GM18868 (cell line): Measurements from ENCODE around the gene FHAD1.
A peak's percentile ranks its signal among the peaks of the same experiment; 100 is the strongest.

Experiments used
- ATAC-seq: cut with Tn5 transposase; IDR thresholded peaks from one replicate; pipeline ENCODE4 v1.9.1; 2021; ENCODE audit warnings: mild to moderate bottlenecking, moderate library complexity; ENCODE audit not compliant: unreplicated experiment

The FHAD1 gene

DNA sequence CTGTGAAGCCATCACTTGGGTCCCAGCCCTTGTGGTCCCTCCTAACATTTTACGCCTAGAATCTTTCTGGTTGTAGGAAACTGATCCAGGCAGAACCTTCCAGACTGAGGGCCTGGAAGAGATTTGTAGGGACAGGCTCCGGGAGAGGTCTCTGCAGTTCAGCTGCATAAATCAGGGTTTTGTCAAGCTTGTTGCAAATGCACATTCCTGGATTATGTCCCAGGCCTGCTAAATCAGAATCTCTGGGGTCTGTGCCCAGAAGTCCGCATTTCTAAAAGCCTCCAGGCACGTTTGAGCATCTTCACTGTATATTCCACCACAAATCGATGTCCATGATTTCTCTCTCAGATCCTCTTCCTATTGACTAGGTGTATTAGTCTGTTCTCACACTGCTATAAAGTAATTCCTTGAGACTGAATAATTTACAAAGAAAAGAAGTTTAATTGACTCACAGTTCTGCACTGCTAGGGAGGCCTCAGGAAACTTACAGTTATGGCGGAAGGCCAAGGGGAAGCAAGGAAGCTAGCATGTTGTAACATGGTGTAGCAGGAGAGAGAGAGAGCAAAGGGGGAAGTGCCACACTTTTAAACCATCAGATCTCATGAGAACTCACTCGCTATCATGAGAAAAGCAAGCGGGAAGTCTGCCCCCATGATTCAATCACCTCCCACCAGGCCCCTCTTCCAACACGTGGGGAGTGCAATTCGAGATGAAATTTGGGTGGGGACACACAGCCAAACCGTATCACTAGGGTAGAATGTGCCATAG, 1.2 kb upstream of the FHAD1 start:
- ATAC-seq = no peak

DNA sequence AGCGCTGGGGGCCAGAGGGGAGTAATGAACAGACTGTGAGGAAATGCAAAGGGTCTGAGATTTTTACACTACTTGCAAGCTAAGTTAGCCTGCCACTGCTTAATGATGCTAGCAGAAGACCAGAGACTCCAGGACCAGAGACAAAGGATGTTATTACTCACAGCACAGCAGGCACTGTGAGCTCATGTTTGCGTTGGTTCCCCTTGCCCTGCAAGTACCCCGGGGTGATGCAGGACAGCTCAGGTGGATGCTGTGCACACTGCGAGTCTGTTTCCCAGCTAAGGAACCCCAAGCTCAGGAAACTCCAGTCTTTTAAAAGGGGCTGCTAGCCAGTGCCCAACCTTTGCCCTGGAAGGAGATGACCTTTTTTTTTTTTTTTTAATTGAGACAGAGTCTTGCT, 1.2 kb downstream of the FHAD1 start:
- no peak for ATAC-seq

DNA sequence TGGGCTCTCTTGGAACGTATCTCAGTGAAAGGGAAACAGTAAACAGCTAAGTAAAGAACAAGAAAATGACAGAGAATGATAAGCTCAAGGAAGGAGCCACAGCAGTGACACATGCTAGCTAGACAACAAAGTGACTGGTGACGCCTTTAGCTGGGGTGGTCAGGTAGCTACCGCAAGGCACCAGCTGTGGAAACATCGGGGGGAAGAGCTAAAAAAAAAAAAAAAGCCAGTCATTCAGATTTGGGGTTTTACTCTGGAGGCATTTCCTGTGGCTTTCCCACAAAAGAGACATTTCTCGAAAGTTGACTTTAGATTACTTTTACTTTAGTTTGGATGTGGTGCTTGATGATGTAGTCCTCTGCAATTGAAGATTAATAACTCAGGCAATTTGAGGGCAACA, 2.1 kb downstream of the FHAD1 start:
- no peak for ATAC-seq

DNA sequence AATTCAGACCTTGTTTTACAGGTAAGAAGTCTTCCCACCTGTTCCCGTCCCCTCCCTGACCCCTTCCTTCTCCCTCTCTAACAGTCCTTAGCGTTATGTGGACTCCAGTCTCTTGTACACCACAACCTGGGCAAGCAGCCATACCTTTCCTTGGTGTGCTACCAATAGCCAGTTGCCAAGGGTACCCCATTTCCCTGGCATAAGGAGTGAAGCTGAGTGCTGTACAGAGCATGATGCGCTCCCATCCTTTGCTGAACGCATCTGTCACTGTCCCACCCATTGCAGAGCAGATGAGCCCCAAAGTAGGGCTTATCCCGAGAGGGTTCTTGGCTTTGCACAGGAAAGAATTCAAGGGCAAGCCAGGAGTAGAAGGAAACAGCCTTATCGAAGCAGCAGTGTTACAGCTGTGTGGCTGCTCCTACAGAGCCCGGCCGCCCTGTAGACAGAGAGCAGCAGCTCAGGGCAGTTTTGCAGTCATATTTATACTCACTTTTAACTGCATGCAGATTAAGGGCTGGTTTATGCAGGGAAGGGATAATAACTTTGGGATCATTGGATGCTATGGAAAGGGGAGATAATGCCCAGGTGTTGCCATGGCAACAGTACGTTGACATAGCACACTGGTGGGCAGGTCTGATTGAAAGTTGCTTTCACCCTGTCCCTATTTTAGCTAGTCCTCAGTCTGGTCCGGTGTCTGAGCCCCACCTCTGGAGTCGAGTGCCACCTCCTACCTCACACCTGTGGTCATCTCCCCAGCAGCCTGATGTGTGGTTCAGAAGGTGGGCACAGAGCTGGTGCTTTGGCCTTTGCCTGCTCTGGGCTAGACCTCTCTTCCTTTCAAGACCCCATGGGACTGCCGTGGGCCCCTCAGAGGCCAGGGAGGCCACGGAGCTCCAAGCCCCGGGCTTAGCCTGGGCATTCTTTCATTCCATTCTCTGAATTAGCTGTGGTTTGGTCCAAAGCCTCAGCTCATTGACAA, 5.1 kb downstream of the FHAD1 start:
- no peak for ATAC-seq

DNA sequence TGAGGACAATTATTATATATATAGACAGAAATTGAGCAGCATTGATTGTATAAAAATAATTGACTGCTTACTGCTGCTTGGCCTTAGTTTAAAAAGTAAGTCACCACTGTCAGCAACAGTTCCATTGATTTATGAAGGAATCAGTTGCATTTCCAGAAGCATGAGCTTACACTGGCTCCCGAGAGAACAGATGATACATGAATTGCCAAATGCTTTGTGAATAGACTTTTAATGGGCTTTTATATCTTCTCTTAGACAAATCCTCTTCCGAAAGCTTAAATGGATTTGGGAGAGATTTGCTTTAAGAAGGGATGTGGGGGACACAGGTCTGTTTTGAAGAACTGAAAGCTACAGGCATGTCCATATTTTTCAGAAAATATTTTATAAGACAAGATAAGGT, 7.5 kb downstream of the FHAD1 start:
- ATAC-seq = no peak

DNA sequence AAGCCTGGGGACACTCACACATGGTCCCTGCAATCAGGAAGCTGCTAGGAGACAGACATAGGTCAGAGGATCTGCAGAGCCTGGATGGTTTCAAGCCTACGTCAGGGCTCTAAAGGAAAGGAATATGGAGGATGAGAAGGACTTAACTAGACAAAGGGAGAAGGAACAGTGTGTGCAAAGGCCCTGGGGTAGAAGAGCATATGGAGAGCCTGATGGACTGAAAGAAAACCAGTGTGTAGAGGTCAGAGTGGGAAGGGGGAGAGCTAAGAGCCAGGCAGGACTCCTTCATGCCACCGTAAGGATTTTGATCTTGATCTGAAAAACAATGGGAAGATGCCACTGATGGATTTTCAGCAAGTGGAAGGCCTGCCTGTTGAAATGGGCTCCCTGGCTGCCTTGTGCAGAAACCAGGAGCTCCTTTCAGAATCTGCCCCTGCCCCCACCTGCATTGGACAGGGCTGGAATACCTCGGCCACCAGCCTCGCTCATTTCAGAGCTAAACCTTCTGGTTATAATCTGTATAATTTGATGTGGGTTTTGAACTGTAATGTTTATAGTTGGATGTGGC, 8.6 kb downstream of the FHAD1 start:
- ATAC-seq = no peak

DNA sequence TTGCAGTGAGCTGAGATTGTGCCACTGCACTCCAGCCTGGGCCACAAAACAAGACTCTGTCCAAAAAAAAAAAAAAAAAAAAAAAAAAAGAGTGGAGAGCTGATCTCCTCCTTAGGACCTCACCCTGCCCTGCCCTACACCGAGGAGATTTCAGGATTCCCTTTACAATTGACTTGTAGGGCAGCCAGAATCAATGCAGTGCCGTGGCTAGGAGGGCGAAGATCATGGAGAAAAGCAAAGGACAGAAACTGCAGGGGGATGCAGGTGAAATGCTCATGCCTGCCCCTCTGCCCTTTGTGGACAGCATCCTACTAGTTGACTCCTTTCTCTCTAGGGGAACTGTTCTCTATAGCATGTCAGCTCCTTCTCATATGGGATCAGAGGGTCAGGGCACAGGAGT, 9.6 kb downstream of the FHAD1 start:
- no peak for ATAC-seq

DNA sequence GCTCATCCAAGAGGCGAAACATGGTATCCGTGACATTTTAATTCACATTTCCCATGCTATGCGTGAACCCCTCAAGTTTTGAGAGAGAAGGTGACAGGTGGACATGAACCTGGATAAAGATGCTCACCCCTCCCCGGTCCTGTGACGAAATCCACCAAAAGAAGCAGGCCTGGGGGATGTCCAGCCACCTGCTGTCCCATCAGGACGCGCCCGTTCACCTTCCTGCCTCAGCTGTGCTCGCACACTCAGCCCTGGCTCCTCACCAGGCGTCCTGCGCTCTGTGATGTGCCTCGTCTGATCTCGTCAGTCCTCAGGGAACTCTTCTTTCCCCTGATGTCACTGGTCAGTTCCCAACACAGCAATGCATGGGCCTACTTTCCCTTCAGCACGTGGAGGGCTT, 10.3 kb downstream of the FHAD1 start:
- no peak for ATAC-seq

DNA sequence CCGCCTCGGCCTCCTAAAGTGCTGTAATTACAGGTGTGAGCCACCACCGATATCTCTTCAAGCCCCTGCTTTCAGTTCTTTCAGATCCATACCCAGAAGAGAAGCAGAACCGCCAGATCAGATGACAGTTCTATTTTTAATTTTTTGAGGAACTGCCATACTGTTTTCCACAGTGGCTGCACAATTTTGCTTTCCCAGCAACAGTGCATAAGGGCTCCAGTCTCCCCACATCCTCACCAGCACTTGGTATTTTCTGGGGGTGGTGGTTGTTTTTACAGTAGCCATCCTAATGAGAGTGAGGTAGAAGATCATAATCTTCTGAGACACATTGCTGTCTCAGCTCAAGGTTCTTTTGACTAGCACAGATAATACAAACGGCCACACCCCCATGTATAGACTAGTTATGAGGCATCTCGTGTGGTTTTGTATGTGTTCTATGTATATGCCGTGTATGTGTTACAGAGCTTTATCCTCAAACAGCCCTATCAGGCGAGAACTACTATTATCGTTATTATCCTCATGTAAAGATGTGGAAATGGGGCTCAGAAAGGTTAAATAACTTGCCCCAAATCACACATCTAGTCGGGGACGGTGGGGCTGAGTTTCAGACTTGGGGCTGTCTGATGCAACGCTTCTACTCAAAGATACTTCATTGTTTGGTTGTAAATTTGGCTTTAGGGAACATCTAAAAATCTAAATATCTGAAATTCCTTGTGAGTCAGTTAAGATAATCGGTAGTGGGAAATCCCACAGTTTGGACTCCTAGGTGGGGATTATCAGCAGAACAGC, 12.0 kb downstream of the FHAD1 start:
- no peak for ATAC-seq

DNA sequence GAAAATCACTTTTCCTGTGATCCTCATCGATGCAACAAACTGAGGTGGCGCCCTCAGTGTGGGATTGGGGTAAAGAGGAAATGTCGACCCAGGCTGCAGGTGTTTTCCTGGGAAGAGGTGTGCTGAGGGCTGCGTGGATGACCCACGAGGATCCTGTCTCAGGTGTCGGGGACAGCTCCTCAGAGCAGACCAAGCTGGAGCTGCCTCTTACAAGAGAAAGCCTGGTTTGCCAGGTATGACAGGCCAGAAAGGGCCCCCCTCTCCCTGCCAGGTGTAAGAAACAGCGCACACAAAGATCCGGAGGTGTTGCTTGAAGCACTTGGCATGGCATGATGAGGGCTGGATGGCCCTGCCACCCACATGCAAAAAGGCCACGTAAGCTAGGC, 12.6 kb downstream of the FHAD1 start:
- ATAC-seq = no peak

DNA sequence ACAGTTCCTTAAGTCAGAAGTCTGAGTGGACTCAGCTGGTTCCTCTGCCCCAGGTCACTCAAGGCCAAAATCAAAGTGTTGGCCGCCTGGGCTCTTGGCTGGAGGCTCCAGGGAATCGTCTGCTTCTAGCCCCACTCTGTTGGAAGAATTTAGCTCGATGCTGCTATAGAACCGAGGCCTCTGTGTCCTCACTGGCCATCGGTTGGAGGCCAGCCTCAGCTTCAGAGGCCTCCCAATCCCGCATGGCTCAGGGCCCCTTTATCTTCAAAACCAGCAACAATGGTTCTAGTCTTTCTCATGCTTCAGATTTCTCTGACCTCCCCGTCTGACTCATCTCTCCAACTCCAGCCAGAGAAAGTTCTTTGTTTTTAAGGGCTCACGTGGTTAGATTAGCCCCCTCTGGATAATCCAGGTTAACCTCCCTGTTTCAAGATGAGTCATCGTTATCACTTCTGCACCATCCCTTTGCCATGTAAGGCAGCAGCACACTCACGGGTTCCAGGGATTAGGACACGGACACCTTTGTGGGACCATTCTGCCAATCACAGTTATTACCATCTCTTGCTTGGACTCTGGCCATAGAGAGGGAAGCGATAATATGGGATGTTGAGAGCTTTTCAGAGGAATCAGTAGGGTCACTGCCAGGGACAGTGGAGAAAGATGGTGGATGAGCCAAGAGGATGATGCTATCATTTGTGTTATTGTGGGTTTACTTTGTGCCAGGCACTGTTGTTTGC, 13.6 kb downstream of the FHAD1 start:
- no peak for ATAC-seq

DNA sequence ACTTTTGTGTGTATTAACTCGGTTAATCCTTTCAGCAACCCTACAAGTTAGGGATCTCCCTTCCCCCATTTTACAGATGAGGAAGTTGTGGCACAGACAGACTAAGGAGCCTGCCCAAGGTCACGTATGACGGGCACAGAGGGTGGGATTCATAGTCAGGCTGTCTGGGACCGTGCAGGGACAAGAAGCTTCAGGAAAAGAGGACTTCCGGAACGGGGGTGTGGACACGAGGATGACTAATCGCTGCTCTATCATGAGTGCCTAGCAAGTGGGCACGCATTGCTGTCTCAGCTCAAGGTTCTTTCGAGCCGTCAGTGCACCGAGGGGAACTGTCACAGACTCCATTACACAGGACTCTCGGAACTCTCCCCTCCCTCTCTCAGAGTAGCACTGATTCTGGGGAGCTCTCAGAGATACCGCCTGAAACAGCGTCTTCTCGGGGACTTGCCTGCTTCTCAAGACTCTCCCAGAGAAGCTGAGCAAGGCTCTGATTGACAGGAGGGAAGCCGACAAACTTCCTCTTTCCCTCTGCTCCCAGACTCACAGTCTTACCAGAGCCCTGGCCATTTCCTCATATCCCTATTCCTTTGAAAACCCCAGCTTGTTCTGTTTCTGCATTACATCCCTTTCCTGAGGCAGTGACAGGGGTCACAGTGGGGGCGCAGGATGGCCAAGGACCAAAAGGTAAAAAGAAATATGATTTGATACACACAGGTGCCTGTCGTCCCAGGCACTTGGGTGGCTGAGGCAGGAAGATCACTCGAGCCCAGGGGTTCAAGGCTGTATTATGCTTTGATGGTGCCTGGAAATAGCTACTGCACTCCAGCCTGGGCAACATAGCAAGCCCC, 14.4 kb downstream of the FHAD1 start:
- peak; percentile 57 for ATAC-seq

DNA sequence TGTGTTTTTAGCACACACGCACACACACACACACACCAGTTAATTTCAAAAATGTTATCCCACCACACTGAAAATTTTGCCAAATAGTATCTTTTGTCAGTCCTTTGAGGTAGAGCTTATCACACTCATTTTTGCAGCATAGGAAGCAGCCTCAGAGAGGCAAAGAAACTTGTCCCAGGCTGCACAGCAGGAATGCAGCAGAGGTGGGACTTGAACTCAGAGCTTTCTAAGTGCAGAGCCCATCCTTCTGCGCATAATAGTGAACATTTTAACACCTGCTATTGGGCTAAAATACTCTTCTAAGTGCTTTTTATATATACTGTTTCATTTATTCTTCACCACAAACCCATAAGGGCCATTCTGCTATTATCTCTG, 15.0 kb downstream of the FHAD1 start:
- no peak for ATAC-seq

DNA sequence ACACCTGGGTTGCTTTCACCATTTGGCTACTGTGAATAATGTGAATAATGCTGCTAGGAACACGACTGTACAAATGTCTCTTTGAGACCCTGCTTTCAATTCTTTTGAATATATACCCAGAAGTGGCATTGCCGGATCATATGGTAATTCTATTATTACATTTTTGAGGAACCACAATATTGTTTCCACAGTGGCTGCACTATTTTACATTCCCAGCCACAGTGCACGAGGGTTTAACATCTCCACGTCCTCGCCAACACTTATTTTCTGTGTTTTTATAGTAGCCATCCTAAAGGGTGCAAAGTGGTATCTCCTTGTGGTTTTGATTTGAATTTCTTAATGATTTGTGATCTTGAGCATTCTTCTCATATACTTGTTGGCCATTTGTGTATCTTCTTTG, 15.7 kb downstream of the FHAD1 start:
- no peak for ATAC-seq

DNA sequence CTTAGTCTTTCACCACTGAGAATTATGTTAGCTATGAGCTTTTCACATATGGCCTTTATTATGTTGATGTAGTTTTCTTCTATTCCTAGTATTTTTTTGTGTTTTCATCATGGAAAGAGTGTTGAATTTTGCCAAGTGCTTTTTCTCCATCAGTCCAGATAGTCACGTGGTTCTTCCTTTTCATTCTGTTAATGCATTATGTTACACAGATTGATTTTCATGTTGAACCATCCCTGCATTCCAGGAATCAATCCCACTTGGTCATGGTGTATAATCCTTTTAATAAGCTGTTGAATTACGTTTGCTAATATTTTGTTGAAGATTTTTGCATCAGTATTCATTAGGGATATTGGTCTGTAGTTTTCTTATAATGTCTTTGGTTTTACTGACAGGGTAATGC, 17.7 kb downstream of the FHAD1 start:
- no peak for ATAC-seq

DNA sequence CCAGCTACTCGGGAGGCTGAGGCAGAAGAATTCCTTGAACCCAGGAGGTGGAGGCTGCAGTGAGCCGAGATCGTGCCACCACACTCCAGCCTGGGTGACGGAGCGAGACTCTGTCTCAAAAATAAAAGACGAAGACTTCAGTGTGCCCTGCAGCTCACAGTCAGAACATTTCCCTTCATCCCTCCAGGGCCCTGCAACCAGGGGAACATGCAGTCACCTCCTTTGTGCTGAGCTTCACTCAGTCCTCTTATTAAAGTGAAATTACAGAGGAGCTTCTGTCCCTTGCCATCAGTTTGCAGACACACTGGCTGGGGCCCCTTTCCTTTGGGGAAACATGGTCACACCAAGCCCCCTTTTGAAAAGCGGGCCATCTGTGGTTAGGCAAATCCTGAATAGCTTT, 24.2 kb downstream of the FHAD1 start:
- ATAC-seq = no peak

DNA sequence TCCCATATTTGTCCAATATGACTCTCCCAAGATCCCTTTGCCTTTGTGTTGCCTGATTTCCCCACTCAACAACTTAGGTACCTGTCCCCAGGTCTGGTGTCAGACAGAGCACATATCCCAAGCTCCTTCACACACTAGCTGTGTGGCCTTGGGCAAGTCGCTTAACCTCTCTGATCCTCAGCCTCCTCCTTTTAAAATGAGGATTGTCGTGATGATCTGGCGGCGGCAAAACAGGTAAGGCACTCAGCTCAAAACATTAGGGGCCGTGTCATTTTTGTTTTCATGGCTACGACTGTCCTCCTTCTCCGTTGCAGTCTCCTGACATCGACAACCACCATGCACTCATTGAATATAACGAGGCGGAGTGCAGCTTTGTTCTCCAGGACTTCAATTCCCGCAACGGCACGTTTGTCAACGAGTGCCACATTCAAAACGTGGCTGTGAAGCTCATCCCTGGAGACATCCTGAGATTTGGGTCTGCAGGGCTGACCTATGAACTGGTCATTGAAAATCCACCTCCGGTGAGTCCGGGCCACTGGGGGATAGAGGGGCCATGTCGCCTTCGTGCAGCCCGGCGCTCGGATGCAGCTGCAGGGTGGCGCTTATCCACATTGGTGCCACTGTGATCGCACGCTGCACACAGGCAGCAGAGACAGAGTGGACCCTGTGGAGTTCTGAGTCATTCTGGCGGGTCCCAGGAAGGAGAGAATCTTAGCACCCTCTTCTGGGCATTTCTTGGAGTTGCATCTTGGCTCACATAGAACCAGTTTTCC, 25.2 kb downstream of the FHAD1 start:
- ATAC-seq = no peak

DNA sequence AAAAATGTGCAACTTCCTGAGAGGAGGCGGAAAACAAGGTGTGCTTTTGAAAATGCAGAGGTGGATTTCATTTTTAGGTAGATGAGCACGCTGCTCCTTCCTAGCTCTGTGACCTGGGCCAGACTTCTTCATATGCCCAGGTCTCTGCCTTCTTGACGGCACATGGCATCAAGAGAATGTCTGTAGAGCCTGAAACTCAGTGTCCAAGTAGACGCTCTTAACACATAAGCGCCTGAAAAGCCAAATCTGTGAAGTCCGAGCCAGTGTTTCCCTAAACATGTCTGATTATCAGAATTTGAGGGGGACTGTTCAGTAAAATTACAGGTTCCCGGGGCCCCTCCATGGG, 25.7 kb downstream of the FHAD1 start:
- no peak for ATAC-seq

DNA sequence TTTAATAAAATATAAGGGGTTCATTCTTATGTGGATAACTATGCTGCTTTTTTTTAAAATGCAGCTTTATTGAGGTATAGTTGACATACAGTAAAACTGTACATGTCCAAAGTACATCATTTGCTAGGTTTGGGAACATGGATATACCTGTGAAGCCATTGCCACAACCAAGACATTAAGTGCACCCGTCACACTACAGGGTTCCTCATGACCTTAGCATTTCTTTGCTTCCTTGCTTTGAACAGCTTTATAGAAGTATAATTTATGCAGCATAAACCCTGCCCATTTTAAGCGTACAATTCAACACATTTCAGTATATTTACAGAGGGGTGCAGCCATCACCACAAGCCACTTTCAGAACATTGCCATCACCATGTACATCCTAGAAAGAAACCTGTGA, 26.3 kb downstream of the FHAD1 start:
- no peak for ATAC-seq
